ENCODE measurements around the gene UNC79.

UNC79 gene

GRCh38 chr14:93716746-93717667 lies 286.3 kb downstream of the UNC79 start:
- DNase-seq (ENCODE audit: low read depth in 1 of 2, low spot score in 1 of 2) = no peak
- no peak for TF ChIP-seq REST (IDR thresholded peaks at IDR 0.05; ENCODE audit: insufficient replicate concordance, low read depth)
- no peak for TF ChIP-seq POLR2AphosphoS5 (IDR thresholded peaks at IDR 0.05; ENCODE audit: low read depth)
- TF ChIP-seq SPI1 (IDR thresholded peaks at IDR 0.05; ENCODE audit: borderline replicate concordance, low read depth) = no peak
- TF ChIP-seq GABPA (IDR thresholded peaks at IDR 0.05; ENCODE audit: low read depth) = no peak
- no peak for TF ChIP-seq CTCF (IDR thresholded peaks at IDR 0.05; ENCODE audit: insufficient read depth, low read length)
- H3K27me3 ChIP-seq (ENCODE audit: insufficient read depth, poor library complexity, severe bottlenecking) = peaks cover 3% of the 10 kb centered on the region
- H3K27ac ChIP-seq (replicated peaks) = no peak overlapping the region
- no peak overlapping the region for H3K4me3 ChIP-seq (replicated peaks; ENCODE audit: insufficient read depth, low read length)

DNA sequence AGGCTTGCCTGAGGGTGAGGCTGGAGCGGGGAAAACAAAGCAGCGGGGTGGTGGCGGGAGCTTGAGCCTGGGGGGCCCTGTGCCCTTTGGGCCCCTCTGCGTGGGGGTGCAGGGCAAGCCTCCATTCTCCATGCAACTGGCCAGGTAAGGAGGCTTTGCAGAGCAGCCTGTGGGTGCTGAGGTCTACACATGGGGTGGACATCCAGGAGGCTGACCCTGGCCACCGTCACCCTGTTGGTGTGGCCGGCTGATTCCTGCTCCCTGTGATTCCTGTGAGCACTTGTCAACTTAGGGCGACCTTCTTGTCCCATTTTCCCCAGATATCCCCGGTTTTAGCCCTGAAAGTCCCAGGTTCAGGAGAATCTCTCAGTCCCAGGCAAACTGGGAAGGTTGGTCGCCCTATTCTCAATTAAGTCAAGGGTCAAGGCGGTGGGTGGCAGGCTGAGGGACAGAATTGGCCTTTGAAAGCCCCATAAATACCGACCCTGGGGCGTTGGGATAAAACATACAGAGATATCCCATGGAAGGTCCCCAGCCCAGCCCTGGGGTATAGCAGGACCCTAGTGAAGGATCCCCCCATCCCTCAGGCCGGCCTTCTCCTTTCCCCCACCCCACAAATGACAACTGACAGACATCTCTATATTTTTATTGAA lies 287.1 kb downstream of the UNC79 start:
- peaks cover 3% of the 10 kb centered on the region for H3K27me3 ChIP-seq (ENCODE audit: insufficient read depth, poor library complexity, severe bottlenecking)
- TF ChIP-seq CTCF (IDR thresholded peaks at IDR 0.05; ENCODE audit: insufficient read depth, low read length) (no peak), POLR2AphosphoS5 (IDR thresholded peaks at IDR 0.05; ENCODE audit: low read depth) (no peak), SPI1 (IDR thresholded peaks at IDR 0.05; ENCODE audit: borderline replicate concordance, low read depth) (no peak), GABPA (IDR thresholded peaks at IDR 0.05; ENCODE audit: low read depth) (no peak), REST (IDR thresholded peaks at IDR 0.05; ENCODE audit: insufficient replicate concordance, low read depth) (no peak)
- H3K27ac ChIP-seq (replicated peaks) = no peak overlapping the region
- no peak for DNase-seq (ENCODE audit: low read depth in 1 of 2, low spot score in 1 of 2)
- H3K4me3 ChIP-seq (replicated peaks; ENCODE audit: insufficient read depth, low read length) = no peak overlapping the region

DNA sequence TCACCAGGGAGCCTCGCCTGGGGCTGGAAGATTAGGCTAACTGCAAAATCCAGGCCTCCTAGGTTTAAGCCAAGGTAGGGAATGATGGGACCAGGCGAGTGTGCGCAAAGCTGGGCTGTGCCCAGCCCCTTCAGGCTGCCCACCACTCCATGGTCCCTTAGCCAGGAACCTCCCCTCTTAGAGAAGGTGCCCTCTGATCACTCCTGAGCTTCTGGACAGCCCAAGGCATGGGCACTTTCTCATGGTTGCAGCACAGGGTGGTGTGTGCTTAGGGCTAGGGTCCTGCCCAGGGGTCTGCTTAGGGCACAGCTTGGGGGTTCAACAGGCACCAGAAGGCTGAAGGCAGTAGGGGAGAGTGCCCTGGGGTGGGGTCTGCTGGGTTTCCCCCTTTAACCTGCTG lies 288.5 kb downstream of the UNC79 start:
- Histone ChIP-seq H3K4me3 (replicated peaks; ENCODE audit: insufficient read depth, low read length) (no peak overlapping the region), H3K27ac (replicated peaks) (no peak overlapping the region), H3K27me3 (ENCODE audit: insufficient read depth, poor library complexity, severe bottlenecking) (peaks cover 3% of the 10 kb centered on the region)
- TF ChIP-seq REST (IDR thresholded peaks at IDR 0.05; ENCODE audit: insufficient replicate concordance, low read depth) = no peak
- TF ChIP-seq SPI1 (IDR thresholded peaks at IDR 0.05; ENCODE audit: borderline replicate concordance, low read depth) = no peak
- TF ChIP-seq POLR2AphosphoS5 (IDR thresholded peaks at IDR 0.05; ENCODE audit: low read depth) = no peak
- no peak for TF ChIP-seq CTCF (IDR thresholded peaks at IDR 0.05; ENCODE audit: insufficient read depth, low read length)
- DNase-seq (ENCODE audit: low read depth in 1 of 2, low spot score in 1 of 2) = no peak
